ENCODE measurements around the gene RHBDL3.

Gene RHBDL3

GRCh38 chr17:32279891-32280716 lies 14.5 kb downstream of the RHBDL3 start:
- Histone ChIP-seq H3K27me3 (ENCODE audit: low read length) (no peaks in the 10 kb centered on the region), H3F3A (ENCODE audit: insufficient read depth) (no peaks in the 10 kb centered on the region), H4K20me1 (ENCODE audit: low read depth, low read length) (no peaks in the 10 kb centered on the region), H3K27ac (ENCODE audit: low read depth, low read length) (no peak overlapping the region), H3K4me2 (ENCODE audit: low read depth, low read length, poor library complexity, severe bottlenecking) (no peak overlapping the region), H3K9ac (ENCODE audit: low read length) (no peak overlapping the region), H3K79me2 (ENCODE audit: insufficient read depth, low read length) (no peaks in the 10 kb centered on the region), H3K9me2 (replicated peaks; ENCODE audit: insufficient read depth, low read length) (no peaks in the 10 kb centered on the region), H3K4me3 (ENCODE audit: insufficient read depth, low read length, poor library complexity, severe bottlenecking) (no peak overlapping the region), H3K9me3 (ENCODE audit: insufficient read depth, low read length) (no peaks in the 10 kb centered on the region), H3K36me3 (ENCODE audit: low read length) (no peaks in the 10 kb centered on the region), H2AFZ (ENCODE audit: low read depth, low read length, severe bottlenecking) (no peak overlapping the region)
- TF ChIP-seq EZH2phosphoT487 (conservative IDR thresholded peaks at IDR 0.05; ENCODE audit: low read length) (no peak), CTCF (IDR thresholded peaks at IDR 0.05; ENCODE audit: insufficient read depth, low read length, poor library complexity, severe bottlenecking) (no peak)

DNA sequence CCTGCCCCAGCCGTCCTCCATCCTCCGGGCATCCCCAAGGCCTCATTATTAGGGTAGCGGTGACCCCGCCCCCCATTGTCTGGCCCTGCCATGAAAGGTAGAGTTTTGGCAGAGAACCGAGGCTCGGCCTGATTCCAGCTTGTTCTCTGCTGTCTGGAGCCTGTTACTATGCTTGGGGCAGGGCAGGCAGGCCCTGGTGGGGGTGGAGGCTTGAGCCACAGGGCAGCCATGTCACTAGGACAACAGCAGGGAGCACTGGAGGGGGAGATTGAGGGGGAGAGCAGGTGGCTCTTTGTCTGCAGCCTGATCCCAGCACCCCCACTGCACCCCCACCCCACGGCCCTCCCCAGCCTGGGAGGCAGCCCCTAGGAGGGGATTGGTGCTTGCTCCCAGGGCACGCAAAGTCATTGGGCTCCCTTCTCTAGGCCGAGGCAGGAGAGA lies 15.4 kb downstream of the RHBDL3 start:
- Histone ChIP-seq H3K4me2 (ENCODE audit: low read depth, low read length, poor library complexity, severe bottlenecking) (no peak overlapping the region), H3K36me3 (ENCODE audit: low read length) (no peaks in the 10 kb centered on the region), H3K79me2 (ENCODE audit: insufficient read depth, low read length) (no peaks in the 10 kb centered on the region), H3K9me3 (ENCODE audit: insufficient read depth, low read length) (no peaks in the 10 kb centered on the region), H3K9ac (ENCODE audit: low read length) (no peak overlapping the region), H3K9me2 (replicated peaks; ENCODE audit: insufficient read depth, low read length) (no peaks in the 10 kb centered on the region), H2AFZ (ENCODE audit: low read depth, low read length, severe bottlenecking) (no peak overlapping the region), H4K20me1 (ENCODE audit: low read depth, low read length) (no peaks in the 10 kb centered on the region), H3K27me3 (ENCODE audit: low read length) (no peaks in the 10 kb centered on the region), H3F3A (ENCODE audit: insufficient read depth) (no peaks in the 10 kb centered on the region), H3K27ac (ENCODE audit: low read depth, low read length) (no peak overlapping the region), H3K4me3 (ENCODE audit: insufficient read depth, low read length, poor library complexity, severe bottlenecking) (no peak overlapping the region)
- TF ChIP-seq CTCF (IDR thresholded peaks at IDR 0.05; ENCODE audit: insufficient read depth, low read length, poor library complexity, severe bottlenecking) (no peak), EZH2phosphoT487 (conservative IDR thresholded peaks at IDR 0.05; ENCODE audit: low read length) (no peak)

DNA sequence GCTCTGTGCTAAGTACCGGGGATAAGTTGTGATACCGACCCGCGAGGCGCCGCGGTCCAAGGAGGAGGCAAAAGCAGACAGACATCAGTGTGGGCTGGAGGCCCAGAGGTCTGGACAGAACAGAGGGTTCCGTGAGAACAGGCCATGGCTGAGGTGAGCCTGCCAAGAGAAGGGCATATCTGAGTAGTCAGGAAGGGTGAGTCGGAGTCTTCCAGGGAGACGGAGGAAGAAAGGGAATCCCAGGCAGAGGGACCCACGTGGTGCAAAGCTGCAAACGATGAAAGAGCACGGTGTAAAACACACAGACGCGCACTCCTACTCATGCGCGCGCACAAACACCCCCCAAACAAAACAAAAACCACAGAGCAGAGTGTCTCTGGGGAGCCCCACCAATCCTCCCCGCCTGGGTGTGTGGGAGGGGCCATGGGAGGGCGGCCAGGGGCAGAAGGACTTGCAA lies 18.1 kb downstream of the RHBDL3 start:
- no peak overlapping the region for H3K4me3 ChIP-seq (ENCODE audit: insufficient read depth, low read length, poor library complexity, severe bottlenecking)
- no peaks in the 10 kb centered on the region for H3F3A ChIP-seq (ENCODE audit: insufficient read depth)
- H3K79me2 ChIP-seq (ENCODE audit: insufficient read depth, low read length), result no peaks in the 10 kb centered on the region
- no peak overlapping the region for H2AFZ ChIP-seq (ENCODE audit: low read depth, low read length, severe bottlenecking)
- H3K4me2 ChIP-seq (ENCODE audit: low read depth, low read length, poor library complexity, severe bottlenecking), result no peak overlapping the region
- no peak for TF ChIP-seq CTCF (IDR thresholded peaks at IDR 0.05; ENCODE audit: insufficient read depth, low read length, poor library complexity, severe bottlenecking)
- no peak for TF ChIP-seq EZH2phosphoT487 (conservative IDR thresholded peaks at IDR 0.05; ENCODE audit: low read length)
- no peaks in the 10 kb centered on the region for H3K9me3 ChIP-seq (ENCODE audit: insufficient read depth, low read length)
- no peaks in the 10 kb centered on the region for H3K9me2 ChIP-seq (replicated peaks; ENCODE audit: insufficient read depth, low read length)
- H3K27me3 ChIP-seq (ENCODE audit: low read length), result no peaks in the 10 kb centered on the region
- H3K36me3 ChIP-seq (ENCODE audit: low read length), result no peaks in the 10 kb centered on the region
- no peak overlapping the region for H3K9ac ChIP-seq (ENCODE audit: low read length)
- no peaks in the 10 kb centered on the region for H4K20me1 ChIP-seq (ENCODE audit: low read depth, low read length)
- no peak overlapping the region for H3K27ac ChIP-seq (ENCODE audit: low read depth, low read length)

All from SU-DHL-6 (cell line).